GM12892 (cell line): Measurements from ENCODE around the gene IVNS1ABP.
"Not testable (repeated sequence)": the region's sequence is repeated elsewhere in the genome, so short reads cannot be mapped to it uniquely, and the experiment has no call there.

Experiments
- POLR2A ChIP-seq: IDR thresholded peaks from 2 replicates; pipeline ENCODE4 v1.6.1; 2011; ENCODE audit warnings: low read depth, low read length, control low read depth
- POLR2AphosphoS5 ChIP-seq: IDR thresholded peaks from 2 replicates; pipeline ENCODE4 v1.6.1; 2011; ENCODE audit warnings: low read depth, low read length, control low read depth
- TAF1 ChIP-seq: IDR thresholded peaks from 2 replicates; pipeline ENCODE4 v1.6.1; 2011; ENCODE audit warnings: low read depth, mild to moderate bottlenecking, control low read depth, low read length, borderline replicate concordance

GRCh38 chr1:185252404-185252803 is 64.6 kb downstream of the IVNS1ABP start:
- TF ChIP-seq POLR2A, TAF1, POLR2AphosphoS5: not testable (repeated sequence)
